ENCODE measurements around the gene OOEP.
"Not testable (repeated sequence)": the region's sequence is repeated elsewhere in the genome, so short reads cannot be mapped to it uniquely, and the experiment has no call there.

OOEP gene

DNA sequence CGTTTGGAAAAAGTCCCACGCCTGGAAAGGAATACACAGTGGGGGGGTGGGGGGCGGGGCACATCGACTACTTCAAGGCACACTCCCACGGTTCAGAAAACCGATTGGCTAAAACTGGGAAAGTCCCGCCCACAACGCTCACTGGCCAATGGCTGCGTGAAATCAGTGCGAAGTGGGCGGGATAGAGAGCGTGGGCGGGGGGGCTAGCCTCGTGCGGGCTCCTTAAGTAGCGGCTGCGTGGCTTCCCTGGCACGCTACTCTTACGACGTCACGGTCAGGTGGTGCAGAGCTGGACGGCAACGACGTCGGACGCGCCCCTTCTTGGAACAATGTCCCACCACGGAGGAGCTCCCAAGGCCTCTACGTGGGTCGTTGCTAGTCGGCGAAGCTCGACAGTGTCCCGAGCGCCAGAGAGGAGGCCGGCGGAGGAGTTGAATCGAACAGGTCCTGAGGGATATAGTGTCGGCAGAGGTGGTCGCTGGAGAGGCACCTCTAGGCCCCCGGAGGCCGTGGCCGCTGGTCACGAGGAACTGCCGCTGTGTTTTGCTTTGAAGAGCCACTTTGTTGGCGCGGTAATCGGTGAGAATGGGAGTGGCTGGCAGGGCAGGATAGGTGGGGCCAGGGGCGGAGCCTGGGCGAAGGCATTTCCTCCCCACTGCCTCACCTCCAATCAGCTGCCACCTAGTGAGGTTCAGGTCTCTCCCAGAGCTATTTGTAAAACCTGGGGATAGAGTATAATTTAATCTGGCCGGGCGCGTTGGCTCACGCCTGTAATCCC, 25.1 kb upstream of the OOEP start, which contains the start of gene DDX43:
TSS of gene DDX43 (plus strand) at position 252 of the 778 bp plus-strand sequence. CDS start at position 330, 78 bp downstream.
- peak; percentile 82 for DNase-seq (ENCODE audit: low read depth)
- H3K4me3 ChIP-seq (ENCODE audit: low read depth, low read length): peak within 1 kb of the TSS; percentile 58
- TF ChIP-seq, protein P1, sequence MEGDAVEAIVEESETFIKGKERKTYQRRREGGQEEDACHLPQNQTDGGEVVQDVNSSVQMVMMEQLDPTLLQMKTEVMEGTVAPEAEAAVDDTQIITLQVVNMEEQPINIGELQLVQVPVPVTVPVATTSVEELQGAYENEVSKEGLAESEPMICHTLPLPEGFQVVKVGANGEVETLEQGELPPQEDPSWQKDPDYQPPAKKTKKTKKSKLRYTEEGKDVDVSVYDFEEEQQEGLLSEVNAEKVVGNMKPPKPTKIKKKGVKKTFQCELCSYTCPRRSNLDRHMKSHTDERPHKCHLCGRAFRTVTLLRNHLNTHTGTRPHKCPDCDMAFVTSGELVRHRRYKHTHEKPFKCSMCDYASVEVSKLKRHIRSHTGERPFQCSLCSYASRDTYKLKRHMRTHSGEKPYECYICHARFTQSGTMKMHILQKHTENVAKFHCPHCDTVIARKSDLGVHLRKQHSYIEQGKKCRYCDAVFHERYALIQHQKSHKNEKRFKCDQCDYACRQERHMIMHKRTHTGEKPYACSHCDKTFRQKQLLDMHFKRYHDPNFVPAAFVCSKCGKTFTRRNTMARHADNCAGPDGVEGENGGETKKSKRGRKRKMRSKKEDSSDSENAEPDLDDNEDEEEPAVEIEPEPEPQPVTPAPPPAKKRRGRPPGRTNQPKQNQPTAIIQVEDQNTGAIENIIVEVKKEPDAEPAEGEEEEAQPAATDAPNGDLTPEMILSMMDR (conservative IDR thresholded peaks at IDR 0.05; ENCODE audit: low read depth, low read length): no peak

DNA sequence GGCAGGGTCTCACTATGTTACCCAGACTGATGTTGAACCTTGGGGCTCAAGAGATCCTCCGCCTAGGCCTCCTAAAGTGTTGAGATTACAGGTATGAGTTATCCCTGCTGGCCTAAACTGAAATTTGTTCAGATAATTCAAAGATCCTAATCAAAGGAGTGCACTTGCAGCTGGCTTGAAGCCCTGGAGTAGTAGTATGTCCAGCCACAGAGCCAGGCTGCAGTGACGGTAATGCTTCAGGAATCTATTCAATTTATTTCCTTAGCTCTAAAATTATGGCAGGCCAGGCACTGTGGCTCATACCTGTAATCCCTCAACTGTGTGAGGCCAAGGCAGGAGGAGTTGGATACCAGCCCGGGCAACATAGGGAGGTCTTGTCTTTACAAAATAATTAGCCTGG, 23.6 kb upstream of the OOEP start:
- TF ChIP-seq, protein P1 (conservative IDR thresholded peaks at IDR 0.05; ENCODE audit: low read depth, low read length): no peak
- H3K4me3 ChIP-seq (ENCODE audit: low read depth, low read length): no peak overlapping the region
- DNase-seq (ENCODE audit: low read depth): peak; percentile 11

DNA sequence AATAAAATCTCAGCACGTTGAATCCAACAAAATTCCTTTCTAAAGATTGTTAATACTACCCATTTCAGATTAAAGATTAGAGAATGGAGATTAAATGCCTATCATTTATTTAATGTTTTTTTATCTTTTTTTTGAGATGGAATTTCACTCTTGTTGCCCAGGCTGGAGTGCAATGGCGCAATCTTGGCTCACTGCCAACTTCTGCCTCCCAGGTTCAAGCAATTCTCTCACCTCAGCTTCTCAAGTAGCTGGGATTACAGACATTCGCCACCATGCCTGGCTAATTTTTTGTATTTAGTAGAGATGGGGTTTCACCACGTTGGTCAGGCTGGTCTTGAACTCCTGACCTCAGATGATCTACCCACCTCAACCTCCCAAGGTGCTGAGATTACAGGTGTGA, 22.5 kb upstream of the OOEP start:
- H3K4me3 ChIP-seq (ENCODE audit: low read depth, low read length); DNase-seq (ENCODE audit: low read depth): not testable (repeated sequence)

DNA sequence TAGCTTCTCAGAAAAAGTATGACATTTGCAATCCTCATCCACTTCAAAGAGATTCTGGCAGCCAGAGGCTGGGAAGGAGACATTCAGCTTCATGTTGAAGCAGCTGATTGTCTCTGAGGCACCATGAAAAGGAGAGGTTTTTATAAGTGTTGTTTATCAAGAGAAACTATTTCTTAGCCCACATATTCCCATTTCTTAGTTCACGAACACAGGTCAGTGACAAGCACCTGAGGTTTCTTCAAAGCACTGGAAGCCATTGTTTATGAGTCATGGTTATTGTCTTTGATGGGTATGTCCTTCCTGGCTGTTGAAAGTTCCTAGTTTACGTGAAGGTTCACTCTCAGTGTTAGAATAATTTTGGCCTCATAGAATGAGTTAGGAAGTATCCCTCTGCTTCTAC, 22.0 kb upstream of the OOEP start:
- DNase-seq (ENCODE audit: low read depth): no peak
- TF ChIP-seq, protein P1 (conservative IDR thresholded peaks at IDR 0.05; ENCODE audit: low read depth, low read length): no peak
- H3K4me3 ChIP-seq (ENCODE audit: low read depth, low read length): no peak overlapping the region

DNA sequence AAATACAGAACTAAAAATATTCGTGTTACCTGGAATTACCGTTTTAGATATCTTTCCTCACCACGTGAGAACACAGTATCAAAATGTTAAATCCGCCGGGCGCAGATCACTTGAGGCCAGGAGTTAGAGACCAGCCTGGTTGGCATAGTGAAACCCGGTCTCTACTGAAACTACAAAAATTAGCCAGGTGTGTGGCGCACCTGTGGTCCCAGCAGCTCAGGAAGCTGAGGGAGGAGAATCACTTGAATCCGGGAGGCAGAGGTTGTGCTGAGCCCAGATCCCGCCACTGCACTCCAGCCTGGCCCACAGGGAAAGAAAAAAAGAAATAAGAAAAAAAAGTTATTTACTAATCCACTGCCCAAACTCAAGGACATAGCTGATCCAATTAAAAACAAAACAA, 20.2 kb upstream of the OOEP start:
- no peak overlapping the region for H3K4me3 ChIP-seq (ENCODE audit: low read depth, low read length)
- no peak for DNase-seq (ENCODE audit: low read depth)
- TF ChIP-seq, protein P1 (conservative IDR thresholded peaks at IDR 0.05; ENCODE audit: low read depth, low read length): no peak

DNA sequence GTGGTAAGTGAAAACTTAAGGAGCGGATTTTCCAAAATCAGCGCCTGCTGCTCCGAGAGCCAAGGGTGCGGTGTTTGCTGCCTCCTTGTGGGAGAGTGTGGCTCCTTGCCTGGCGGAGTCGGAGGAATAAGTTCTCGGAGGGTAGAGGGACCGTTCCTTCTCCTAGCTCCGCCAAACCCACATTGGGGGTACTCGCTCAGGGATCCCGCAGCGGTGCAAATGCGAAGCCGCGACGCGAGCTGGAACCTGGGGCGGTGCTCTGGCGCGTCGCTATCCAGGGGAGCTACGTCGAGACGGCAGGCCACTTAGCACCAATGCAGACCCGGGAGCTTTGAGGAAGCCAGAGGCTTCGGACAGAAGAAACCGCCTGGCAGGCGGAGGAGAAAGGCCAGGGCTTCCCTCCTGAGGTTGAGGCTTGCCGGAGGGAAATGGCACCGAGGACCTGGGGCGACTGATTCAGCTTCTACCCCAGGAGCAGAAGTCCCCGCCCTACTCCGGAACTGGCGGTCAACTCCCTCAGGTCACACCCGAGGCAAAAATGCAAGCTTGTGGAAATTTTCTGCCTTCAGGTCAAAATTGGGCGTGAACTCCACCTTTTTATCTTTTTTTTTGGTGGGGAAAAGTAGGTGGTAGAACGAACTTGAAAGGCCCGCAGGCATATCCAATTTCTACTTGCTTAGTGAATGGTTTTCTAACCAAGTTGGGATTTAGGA, 19.3 kb upstream of the OOEP start:
- H3K4me3 ChIP-seq (ENCODE audit: low read depth, low read length): peak overlapping the region; percentile 60
- DNase-seq (ENCODE audit: low read depth): peak; percentile 67
- TF ChIP-seq, protein P1 (conservative IDR thresholded peaks at IDR 0.05; ENCODE audit: low read depth, low read length): peak; percentile 89

DNA sequence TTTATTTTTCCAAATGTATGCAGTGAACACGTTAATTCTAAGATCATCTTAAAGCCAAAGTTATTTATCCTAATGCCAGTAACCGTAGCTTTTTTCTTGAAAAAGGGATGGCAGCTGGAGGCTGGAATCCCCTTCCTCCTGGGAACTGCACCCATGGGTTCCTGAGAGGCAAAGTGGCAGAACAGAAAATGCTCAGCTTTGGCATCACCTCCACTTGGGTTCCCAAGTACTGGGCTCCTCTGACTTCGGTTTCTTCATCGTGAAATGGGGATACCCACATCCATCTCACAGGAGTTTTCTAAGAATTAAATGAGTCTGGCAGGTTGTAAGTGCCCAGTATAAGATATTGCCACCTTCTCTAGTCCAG, 18.7 kb upstream of the OOEP start:
- TF ChIP-seq, protein P1 (conservative IDR thresholded peaks at IDR 0.05; ENCODE audit: low read depth, low read length): no peak
- no peak for DNase-seq (ENCODE audit: low read depth)
- peak overlapping the region; percentile 60 for H3K4me3 ChIP-seq (ENCODE audit: low read depth, low read length)
